T follicular helper cell (primary cell): ENCODE results near the gene PRR5L.

ENCODE experiments used
- DNase-seq: peaks from one replicate; pipeline ENCODE4 v3.0.0-alpha.2; 2020; ENCODE audit warnings: low read depth

The PRR5L gene

DNA sequence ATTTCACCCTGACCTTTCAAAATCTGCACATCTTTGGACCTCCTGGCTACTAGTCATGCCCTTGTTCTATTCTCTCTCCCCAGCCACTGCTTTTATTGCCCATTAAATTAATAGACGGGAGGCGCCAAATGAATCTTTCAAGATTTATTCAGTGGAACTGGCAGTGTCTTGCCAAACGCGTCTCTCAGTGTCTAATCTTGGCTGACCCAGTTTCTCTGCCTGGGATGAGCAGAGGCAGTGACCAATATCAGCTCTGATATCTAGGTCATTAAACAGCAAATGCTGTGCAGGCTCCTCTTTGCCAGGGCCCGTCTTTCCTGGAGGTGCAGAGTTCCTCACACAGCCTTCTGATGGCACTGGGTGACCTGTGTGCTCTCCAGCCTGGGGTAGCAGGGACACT is 140.0 kb downstream of the PRR5L start:
- DNase-seq = no peak

DNA sequence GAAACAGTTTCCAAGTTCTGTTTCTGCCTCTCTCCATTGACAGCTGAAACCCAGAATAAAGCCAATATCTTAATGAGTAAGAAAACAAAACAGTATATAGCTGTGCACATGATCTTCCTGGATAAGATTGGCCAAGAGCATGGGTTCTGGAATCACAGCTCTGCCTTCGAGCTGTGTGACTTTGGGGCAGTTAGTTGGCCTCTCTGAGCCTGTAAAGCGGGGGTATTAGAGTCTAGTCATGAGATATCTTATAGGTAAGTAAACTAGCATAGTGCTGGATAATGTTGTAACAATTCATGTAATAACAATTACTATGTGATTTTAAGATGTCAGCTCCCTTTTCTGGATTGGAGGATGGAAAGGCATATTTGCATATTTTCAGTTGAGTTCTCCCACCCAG is 140.5 kb downstream of the PRR5L start:
- DNase-seq = no peak

DNA sequence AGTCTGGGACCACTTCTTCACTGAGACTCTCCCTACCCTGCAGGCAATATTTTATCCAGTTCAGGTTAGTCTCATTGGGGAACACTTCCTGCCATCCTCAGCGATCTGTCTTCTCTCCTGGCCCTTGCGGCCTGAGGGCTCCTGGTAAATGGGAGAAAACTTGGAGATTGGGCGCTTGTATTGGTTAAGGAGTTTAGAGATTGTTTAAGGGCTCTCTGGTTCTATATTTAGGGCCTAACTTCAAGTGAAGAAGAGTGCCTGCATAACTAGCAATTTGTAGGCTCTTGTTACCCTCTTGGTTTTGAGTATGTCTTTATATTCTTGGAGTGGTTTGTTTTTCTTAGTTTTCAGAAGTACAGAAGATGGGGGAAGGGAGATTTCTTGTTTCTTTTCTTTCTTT is 141.3 kb downstream of the PRR5L start:
- no peak for DNase-seq

DNA sequence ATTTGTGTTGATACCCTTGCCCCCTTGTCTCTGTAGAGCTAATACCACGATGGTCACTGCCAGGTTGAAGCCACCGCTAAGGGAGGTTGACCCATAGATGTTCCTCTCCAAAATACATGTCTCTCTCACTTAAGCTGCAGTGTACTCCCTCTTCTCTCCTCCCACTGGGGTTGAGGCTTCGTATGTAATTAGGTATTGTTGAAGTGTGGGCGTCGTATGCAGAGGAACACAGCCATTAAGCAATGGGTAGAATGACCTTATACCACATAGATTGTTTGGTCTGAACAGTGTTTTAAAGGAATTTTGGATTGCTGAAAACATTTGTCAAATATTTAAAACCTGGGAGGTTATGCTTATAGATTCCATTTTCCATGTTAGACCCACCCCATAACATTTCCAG is 142.0 kb downstream of the PRR5L start:
- no peak for DNase-seq

DNA sequence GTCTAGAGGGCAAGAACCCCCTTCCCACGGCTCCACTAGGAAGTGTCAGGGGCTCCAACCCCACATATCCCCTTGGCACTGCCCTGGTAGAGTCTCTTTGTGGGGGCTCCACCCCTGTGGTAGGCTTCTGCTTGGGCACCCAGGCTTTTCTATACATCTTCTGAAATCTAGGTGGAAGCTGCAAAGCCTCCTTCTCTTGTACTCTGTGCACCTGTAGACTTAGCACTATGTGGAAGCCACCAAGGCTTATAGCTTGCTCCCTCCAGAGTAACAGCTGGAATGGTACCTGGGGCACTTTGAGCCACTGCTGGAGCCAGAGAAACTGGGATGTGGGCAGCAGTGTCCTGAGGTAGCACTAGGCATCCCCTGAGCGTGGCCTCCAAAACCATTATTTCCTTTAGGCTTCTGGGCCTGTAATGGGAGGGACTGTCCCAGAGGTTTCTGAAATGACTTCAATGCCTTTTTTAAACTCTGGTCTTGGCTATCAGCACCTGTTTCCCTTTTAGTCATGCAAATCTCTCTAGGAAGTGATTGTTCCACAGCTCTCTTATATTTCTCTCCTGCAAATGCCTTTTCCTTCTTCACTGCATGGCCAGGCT is 145.6 kb downstream of the PRR5L start:
- no peak for DNase-seq

DNA sequence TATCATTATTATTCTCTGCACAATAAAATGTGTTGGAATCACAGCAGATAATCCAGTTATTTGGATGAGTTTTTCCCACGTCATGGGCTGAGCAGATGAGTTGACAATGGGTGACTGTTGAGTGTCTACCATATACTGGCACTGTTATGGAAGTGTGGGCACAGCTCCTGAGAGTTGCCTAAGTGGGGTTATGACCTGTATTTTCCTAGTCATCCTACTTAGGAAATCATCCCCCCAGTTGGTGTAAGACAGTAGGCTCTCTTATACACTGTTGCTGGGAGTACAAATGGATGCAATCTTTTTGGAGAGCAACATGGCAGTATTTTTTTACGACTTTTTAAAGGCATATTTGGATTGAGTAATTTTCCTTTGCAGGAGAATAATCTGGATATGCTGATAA is 147.6 kb downstream of the PRR5L start:
- no peak for DNase-seq

DNA sequence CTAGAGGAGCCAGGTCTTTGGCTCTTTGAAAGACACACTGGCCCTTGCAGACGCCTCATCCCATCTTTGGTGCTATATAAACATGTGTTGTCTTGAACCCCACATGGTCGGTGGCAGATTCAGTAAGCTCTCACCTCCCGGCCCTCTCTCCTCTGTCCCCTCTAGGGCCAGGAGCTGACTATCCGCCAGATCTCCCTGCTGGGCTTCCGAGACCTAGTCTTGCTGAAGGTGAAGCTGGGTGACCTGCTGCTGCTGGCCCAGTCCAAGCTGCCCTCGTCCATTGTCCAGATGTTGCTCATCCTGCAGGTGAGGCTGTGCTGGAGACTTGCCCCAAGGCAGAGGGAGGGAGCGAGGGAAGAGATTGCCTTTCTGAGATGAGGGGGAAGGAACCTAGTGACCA is 150.0 kb downstream of the PRR5L start:
- DNase-seq = no peak

DNA sequence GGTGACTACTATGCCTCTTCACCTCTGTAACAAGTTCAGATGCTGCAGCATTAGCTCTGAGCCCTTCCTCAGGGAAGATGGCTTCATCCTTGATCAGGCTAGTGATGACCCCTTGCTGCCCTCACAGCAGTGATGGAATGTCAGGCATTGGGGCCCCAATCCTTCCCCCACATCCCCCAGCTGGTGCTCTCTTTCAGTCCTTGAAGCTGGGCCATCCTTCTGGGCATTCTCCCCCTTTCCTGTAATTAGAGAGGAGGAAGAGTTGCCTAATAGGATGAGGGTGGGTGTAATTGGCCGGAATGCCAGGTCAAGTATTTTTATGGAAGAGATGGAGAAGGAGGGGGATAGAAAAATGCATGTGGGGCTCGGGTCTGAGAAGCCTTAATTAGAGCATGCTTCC is 151.4 kb downstream of the PRR5L start:
- no peak for DNase-seq

DNA sequence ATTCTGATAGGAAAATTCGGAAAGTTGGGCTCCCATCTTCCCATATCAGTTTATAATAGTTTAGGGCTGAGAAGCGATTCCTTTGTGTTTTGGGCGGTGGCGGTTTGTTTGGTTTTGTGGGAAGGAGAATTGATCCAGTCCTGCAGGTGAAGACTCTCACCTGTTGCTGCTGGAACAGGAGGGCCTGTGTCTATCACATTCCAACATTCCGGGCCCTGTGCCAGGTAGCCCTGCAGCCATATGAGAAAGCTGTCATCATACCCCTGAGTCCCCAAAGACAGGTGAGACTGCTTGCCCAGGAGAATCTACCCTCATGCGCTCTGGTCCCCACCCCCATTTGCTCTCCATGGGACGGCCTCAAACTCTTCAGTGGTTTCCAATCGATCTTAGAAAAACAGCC is 151.9 kb downstream of the PRR5L start:
- DNase-seq = no peak

DNA sequence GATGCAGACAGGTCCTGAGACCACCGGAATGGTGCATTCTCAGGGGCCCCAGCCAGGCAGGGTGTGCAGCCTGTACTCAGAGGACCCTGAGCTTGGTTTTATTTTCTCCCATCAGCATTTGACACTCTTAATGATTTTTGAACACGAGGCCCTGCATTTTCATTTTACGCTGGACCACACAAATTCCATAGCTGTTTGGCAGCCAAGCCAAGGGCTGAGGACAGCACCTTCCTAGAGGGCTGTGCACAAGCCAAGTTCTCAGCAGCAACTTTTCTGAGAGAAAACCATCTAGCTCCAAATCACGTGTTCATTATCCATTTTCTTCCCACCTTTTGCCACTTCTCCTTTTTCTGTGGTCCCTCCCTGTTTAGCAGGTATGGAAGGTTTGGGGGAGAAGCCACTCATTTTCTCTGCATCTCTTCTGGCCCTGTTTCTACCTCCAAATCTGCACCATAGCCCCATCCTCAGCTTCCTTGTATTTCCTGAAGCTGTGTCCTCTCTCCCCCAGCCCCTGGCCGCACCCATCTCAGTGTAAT is 153.5 kb downstream of the PRR5L start:
- no peak for DNase-seq

DNA sequence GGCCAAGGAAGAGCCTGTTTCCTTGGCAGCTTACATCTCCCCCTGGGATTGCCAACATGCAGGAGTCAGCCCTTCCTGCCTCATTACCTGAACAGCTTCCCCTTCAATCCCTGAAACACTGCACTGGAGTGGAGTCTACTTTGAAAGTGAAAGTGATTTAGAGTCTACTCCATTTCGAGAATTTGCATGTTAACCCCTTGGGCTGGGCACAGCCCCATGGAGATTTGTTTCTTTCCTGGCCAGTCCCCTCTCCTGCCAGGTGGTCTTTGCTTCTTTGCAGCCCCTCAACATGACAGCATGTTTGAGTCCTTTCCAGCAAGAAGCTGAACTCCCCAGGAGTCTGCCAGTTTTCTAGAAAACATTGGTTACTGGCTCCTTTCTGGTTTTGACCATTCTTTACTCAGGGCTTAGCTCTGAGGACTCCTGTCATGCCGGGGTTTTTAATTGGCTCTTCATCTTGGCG is 154.1 kb downstream of the PRR5L start:
- DNase-seq = no peak

DNA sequence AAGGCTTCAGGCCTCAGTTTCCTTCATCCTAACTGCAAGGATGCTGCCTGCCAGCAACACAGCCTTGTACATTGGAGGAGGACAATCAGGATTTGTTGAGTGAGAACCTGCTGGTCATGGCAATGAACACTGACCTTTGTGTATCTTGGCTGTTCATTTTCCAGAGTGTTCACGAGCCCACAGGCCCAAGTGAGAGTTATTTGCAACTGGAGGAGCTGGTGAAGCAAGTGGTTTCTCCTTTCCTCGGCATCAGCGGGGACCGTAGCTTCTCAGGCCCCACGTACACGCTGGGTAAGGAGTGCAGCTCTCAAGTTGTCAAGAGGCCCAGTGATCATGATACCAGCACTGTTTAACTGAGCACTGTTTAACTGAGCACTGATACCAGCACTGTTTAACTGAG is 155.0 kb downstream of the PRR5L start:
- DNase-seq = no peak

DNA sequence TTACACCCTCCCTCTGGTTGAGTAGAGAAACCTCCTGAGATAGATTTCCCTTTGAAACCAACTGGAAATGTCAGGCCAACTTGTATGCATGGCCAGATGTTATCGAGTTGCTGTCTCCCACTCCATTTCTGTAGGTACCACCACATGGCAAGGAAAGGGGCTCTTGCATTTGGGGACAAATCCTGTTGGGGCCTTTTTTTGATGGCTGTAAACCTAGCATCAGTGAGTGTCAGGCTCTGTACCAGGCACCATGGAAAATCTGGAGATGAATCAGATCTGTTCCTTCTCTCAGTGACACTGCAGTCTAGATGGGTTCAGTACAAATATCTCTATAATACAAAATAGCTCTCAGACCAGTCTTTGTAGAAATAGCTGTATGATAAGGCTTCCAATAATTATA is 155.6 kb downstream of the PRR5L start:
- no peak for DNase-seq

DNA sequence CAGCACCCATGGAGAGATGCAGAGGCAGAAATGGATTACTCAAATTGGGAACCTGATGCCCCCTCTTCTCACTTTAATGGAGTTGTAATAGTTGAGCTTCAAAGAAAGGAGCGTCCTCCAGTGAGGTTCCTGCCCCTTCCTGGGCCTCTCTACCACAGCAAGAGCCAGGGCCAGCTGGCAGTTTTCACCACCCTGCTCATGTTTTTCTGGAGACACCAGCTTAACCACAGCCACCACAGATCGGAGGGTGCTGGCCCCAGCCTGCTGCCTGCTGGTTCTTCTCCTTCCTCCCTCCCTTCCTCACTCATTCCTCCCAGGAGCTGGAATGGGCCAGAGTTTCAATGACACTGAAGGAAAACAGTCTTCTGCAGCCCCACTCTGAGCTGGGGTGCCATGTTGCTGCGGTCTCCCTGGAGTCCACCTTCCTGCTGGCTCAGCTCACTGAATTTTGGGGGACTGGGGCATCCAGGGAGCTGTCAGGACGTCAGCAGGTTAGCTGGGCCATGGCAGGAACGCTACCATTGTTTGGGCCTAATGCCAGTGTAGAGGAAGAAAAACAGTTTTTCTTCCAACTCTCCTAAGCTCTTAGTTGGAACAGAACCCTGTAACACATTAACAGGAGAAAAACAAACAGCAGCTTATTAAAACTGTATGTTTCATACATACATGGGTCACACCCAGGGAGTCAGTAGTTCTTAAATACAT is 156.3 kb downstream of the PRR5L start:
- no peak for DNase-seq

DNA sequence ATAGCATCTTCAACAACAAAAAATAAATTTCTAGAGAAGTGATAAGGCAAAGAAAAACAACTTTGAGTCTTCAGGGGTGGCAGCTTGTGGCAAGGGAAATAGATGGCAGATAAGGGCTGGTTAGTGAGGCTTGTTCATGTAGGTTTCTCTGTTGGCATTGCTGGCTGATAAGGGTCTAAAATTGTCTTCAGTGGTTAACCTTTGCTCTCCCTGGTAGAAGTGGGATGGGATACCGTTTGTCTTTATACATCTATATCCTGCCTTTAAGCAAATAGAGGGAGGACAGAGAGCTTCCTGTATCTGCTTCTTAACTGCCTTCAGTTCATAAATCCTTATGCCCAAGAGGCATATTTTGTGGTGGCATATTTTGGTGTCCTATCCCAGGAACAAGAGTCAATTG is 156.9 kb downstream of the PRR5L start:
- no peak for DNase-seq

DNA sequence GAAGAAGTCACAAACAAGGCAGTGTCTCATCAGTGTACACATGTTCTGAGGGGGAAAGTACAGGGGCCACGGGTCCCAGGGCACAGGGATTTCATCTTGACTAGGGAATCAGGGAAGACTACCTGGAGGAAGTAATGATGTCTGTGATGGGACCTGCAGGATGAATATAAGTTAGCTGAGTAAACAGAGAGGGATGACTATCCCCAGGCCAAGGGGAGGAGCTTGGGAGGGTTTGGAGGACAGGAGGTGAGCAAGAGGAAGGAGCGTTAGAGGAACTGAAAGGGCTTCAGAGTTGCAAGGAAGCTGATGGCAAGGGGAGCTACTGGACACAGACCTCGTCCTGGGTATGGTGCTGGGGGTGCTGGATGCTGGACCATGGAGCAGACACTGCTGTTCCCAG is 157.6 kb downstream of the PRR5L start:
- no peak for DNase-seq

DNA sequence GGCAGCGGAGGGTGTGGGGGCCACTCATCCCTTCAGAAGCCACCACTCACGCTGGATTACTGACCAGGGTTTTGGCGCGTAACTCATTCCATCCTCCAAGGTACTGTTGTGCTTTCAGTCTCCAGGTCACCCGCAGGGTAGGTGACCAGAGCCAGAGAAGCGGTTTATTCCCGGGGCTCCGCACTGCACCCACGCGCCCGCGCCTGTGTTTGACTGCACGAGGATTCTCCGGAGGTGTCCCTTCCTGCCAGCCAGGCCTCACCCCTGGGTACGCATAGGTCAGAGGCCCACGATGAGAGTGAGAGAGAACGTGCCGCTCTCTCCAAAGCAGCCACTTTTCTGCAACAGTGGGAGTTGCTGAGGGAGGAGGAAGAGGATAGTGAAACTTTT is 158.5 kb downstream of the PRR5L start:
- DNase-seq = no peak

DNA sequence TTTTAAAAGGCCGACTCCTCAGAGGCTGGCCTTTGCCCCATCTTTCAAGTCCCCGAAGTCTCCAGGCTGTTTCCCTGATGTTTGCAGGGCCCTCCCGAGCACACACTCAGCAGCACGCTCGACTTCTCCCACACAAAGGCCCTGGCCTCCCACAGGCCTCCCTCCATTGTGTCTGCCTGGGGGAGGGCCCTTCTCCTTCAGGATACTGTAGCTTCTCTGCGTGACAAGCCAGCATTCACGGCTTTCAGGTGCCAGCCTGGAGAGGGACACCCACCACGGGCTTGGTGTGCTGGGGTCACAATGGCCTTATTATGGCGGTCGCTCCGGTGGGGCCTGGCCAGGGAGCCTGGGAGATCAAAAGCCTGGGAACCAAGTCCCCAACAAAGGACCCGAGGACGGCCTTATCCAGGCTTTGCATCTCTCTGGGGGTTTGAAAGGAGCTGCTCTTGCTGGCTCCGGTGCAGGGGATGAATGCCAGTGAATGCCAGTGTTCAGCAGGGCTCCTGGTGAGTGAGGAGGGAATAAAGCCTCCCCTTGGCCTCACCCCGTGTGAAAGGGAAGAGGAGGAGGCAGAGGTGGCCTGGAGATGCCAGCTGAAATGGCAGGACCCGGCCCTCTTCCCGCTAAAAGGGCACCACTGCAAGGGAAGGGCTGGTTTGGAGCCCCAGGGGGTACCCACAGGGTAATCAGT is 159.0 kb downstream of the PRR5L start:
- no peak for DNase-seq

DNA sequence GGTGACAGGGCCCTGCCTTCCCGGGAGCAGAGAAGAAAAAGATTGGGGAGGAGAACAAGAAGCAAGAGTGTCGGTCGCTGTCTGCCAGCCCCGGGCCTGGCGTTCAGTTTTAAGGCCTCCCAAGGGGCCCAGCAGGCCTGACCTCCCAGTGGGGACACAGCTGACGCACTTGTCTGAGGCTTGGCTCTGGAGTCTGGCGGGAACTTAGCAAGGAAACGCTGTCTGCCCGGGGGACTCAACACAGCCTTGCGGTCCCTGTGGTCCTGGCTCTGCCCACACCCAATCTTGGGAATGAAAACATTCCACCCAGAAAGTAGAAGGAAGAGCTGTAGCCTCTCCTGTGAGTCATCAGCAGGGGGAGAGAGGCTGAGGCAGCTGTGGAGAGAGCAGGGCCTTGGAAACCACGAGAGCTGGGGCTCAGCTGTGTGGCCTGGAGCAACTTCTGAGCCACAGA is 159.6 kb downstream of the PRR5L start:
- DNase-seq = no peak

DNA sequence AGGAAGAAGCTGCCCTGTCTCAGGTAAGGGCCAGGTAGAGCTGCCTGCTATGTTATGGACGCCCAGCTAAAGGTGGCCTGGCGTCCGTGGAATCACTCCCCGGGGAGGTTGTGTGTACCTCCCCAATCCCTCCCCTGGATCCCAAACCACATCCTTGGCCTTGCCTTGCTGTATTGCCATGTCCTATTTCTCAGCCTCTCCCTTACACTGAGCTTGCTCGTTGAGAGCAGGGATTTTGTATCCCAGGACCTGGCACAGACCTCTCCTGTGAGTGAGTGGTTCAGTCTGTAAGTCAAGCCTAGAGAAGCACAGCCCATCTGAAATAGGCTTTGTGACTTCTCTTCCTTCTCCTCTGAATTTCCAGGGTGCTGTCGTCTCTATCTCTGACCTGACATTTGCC is 160.1 kb downstream of the PRR5L start:
- DNase-seq = no peak

DNA sequence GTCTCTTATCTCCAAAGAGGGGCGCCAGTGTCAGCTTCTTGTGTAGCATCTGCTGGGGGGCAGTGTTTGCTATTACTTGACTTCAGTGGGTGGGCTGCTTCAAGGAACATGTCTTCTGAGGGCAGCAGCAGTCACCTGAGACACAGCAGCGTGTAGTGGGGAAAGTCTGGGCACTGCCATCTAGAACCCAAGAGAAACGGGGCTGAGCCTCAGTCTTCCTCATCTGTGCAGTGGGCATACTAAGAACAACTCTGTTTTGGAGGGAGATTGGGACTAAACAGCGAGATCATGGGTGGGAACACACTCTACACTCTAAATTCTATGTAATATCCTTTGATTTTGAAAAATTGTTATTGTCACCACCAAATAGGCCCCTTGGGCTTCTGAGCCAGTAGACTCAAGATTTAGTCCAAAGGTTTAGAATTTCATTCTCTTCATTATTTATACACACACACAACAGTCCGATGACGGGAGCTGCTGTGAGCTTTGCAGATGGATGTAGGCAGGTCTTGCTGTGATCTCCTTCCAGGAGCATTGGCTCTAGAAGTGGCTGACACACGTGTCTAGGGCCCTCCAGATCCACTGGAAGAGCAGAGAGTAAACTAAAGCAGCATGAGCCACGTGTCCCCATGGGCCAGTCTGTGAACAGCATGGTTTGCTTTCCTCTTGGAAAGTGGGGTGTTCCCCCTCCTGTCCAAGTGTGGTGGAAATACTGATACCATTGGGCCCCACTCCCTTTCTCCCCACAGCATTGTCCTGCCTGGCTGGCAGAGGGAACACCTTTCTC is 162.2 kb downstream of the PRR5L start:
- no peak for DNase-seq

DNA sequence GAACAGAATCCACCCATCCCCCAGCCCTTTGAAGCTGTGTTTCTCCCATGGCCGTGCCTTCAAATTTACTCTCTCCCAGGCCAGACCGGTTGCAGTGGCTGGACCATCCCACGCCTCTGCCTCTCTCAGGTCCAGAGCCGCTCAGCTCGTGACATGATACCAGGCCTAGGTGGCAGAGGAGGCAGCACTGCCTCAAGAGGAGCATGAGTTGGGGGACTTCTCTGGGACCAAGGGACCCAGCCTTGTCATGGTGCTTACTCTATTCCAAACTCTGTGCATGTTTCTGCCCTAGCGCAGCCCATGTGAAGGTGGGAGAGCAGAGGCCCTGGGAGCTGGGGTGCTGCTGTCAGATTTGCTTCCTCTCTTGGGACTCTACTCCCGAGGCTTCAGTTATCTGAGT is 163.0 kb downstream of the PRR5L start:
- no peak for DNase-seq
